Right lobe of liver (tissue), 4 donors: Measurements from ENCODE around the gene NCL.
"Not testable (repeated sequence)": the region's sequence is repeated elsewhere in the genome, so short reads cannot be mapped to it uniquely, and the experiment has no call there.

Experiments
- CTCF ChIP-seq, 4 donors: fragments of 200-600 bp in 3 of 4; fragments of 450-650 bp in 1 of 4; IDR thresholded peaks; one replicate each; pipeline versions ENCODE4 v1.5.1 to v1.8.0; 2016 to 2022; ENCODE audit warnings: antibody characterized with exemption in 4 of 4, mild to moderate bottlenecking in 2 of 4
- POLR2A ChIP-seq: fragments of 450-650 bp; IDR thresholded peaks from one replicate; pipeline ENCODE4 v1.6.1; 2017; ENCODE audit warnings: antibody characterized with exemption, mild to moderate bottlenecking
- donor health status: DM: no; HTN: no; CAD: no.
- donor health status: DM: no; HTN: no; CAD: no.
- donor health status: DM: no; HTN: yes; CAD: no.

DNA sequence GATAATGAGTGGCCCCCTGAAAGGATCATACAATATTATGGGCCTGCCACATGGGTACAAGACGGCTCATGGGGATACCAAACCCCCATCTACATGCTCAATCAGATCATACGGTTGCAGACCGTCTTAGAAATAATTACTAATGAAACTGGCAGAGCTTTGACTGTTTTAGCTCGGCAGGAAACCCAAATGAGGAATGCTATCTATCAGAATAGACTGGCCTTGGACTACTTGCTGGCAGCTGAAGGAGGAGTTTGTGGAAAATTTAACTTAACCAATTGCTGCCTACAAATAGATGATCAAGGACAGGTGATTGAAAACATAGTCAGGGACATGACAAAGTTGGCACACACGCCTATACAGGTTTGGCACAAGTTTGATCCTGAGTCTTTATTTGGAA is 56.6 kb downstream of the NCL start:
- TF ChIP-seq CTCF (IDR thresholded peaks at IDR 0.05); POLR2A: not testable (repeated sequence)
